Globus pallidus (tissue), 1 donor: Measurements from ENCODE around the gene TRIM68.
A peak's percentile ranks its signal among the peaks of the same experiment; 100 is the strongest.

Experiments
- DNase-seq: peaks from one replicate; pipeline ENCODE4 v3.0.0-alpha.2; 2015; ENCODE audit warnings: low spot score

TRIM68 gene, protein sequence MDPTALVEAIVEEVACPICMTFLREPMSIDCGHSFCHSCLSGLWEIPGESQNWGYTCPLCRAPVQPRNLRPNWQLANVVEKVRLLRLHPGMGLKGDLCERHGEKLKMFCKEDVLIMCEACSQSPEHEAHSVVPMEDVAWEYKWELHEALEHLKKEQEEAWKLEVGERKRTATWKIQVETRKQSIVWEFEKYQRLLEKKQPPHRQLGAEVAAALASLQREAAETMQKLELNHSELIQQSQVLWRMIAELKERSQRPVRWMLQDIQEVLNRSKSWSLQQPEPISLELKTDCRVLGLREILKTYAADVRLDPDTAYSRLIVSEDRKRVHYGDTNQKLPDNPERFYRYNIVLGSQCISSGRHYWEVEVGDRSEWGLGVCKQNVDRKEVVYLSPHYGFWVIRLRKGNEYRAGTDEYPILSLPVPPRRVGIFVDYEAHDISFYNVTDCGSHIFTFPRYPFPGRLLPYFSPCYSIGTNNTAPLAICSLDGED

DNA sequence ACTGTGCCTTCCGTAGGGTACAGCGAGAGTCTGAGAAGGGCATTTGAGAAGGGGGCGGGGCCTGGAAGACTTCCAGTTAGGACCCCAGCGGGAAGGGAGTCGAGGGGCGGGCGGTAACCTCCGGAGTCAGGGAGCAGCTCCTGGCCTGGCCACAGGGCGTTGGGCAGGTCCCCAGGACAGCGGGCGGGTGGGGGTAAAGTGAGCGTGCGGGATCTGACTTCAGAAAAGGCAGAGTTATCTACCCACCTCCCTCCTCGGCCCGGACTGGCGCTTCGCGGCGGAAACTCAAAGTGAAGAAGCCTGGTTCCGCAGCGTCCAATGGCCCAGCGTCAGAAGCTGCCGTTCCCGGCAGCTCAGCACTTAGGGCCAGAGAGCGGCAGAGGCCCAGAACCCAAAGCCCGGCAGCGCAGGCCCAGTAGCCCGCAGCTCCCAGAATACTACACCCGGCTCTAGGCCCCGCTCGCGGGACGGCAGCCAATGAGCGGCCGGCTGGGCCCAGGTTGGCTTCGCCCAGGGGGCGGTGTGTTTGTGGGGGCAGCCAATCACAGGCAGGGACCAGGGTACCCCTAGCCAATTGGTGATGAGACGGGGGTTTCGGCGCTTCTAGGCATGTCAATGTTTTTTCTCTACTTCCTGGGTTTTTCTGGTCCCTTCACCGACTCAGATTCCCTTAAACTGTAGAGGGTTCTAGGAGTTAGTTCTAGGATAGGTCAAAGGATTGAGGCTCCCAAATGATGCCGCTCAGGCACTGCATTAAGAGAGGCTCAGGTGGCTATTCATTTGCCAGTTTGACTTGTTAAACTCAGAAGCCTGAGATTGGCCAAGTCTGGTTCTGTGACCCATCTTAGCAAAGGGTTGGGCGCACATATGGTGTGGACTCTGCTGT lies at the start of gene TRIM68:
TSS of gene TRIM68 (minus strand) at position 451 of the 886 bp plus-strand sequence. CDS start 2,727 bp downstream, outside the sequence.
- peak; percentile 97 for DNase-seq

DNA sequence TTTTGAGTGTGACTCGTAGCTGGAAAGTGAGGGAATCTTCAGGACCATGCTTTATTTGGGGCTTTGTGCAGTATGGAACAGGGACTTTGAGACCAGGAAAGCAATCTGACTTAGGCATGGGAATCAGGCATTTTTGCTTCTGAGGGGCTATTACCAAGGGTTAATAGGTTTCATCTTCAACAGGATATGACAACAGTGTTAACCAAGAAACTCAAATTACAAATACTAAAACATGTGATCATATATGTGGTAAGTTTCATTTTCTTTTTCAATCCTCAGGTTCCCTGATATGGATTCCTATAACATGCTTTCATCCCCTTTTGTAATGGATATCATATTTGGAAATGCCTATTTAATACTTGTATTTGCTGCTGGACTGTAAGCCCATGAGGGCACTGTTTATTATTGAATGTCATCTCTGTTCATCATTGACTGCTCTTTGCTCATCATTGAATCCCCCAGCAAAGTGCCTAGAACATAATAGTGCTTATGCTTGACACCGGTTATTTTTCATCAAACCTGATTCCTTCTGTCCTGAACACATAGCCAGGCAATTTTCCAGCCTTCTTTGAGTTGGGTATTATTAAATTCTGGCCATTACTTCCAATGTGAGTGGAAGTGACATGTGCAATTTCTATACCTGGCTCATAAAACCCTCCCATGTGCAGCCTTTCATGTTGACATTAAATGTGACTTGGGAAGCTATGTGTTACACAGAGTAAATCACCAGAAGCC lies 46.8 kb upstream of the TRIM68 start:
- no peak for DNase-seq

DNA sequence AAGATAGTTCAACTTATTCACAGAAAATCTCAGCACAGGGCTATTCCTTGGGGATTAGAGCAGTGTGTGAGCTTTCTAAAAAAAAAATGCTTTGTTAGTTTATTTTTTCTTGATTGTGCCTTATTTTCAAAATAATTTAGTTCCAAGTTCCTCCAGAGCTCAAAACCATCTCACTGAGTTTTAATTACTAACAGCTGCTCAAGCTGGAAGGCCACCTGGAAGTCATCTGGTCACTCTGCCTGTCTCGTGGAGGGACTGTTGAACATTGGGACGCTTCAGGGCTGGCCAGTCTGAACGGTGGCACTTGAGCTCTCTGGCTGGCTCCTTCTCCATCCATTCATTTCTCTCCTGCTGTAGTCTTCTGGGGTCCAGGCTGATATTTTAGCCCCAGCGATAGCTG lies 39.7 kb upstream of the TRIM68 start:
- DNase-seq, result no peak

DNA sequence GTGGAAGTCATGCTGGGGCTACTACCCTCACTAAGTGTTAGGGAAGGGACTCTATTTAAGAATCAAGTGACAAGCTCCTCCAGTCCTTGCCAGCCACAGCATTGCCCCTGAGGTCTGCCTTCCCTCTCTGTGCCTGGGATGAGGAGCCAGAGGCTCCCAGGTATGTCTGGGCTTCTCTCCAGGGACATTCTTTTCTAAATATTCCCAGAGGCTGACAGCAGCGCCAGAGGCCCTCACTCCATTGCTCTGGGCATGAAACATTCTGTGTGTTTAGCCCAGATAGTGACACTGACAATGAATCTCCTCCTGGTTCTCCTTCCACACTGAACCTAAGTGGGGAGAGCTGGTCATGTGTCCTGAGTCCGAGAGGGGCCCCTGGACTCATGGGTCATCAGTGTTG lies 37.9 kb upstream of the TRIM68 start:
- DNase-seq, result no peak

DNA sequence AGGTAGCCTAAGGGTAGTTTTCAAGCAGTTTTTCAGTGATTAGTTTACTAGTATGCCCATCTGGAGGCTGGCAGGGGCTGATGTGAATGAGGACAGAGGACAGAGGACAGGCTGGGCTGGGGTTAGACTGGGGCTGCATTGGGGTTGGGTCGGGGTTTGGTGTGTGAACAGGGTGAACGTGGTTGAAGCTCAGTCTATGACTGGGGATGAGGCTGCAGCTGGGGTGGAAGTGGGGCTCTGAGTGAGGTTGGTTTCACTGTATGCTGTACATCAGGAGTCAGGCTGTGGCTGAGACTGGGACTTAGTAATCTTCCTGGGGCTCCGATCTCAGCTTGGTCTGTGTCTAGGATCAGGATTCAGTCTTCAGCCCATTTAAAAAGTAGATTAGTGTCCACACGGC lies 36.2 kb upstream of the TRIM68 start:
- DNase-seq, result no peak

DNA sequence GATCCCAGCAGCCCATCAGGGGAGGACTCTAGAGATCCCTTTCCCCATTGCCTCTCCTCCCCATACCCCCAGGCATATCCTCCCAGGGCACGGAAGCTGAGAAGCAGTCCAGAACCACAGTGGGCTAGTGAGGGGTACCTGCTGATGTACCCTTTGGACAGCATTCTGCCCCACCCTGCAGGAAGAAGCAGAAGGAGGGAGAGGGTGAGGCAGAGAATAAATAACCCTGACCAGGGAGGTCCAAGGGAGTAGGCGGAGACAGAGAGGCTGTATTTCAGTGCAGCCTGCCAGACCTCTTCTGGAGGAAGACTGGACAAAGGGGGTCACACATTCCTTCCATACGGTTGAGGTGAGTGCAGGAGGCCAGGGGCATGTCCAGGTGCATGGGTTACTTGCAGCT lies 35.7 kb upstream of the TRIM68 start, which contains the start of gene OR51E1:
TSS of gene OR51E1 (plus strand) at position 301 of the 400 bp plus-strand sequence. CDS start 8,545 bp downstream, outside the sequence.
- no peak for DNase-seq

DNA sequence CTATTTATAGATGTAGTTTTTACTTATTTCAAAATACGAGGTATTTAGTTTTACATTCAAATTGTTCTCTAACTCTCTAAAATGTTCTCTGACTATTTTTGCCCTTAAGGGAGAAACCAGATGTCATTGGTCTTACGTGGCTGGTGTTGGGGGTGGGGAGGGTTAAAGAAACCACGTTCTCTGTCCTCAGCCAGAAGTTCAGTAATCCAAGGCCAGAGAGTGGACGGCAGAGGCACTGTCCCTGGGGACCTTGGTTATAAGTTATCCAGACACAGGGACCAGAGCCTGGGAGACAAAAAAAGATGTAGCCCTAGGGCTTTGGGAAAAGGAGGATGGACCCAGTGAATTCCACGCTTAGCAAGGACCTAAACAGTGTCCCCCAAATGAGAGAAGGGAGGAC lies 35.0 kb upstream of the TRIM68 start:
- no peak for DNase-seq

DNA sequence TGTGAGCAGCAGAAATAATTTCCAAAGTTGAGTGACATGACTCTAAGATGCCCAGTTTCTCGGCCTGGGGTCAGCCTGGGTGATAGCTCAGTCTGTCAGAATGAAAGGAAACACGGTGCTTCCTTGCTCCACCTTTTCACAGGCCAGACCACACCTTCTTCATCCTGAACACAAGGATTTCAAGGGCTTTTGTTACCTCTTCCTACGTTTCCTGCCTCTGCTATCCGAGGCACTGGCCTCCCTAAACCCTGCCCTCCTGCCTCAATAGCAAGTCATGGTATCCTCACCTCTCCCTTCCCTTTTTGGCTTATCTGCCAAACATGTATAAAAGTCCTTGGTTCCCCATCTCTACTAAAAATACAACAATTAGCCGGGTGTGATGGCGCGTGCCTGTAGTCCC lies 34.0 kb upstream of the TRIM68 start:
- DNase-seq, result no peak

DNA sequence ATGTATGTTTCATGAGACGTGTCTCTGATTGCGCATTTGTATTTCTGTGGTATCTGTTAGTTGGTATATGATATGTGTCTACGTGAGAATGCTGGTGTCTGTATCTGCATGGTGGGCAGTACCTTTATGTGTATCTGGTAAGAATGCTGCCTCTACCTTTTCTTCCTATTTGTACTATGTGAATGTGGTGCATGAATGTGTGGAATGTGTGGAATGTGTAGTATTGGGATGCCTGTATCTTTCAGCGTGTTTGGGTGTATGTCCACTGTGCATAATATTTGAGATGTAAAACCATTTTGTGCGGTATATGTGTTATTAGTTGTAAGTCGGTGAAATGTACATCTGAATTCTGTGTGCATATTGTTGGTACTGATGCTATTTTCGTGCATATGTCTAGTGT lies 33.5 kb upstream of the TRIM68 start:
- no peak for DNase-seq

DNA sequence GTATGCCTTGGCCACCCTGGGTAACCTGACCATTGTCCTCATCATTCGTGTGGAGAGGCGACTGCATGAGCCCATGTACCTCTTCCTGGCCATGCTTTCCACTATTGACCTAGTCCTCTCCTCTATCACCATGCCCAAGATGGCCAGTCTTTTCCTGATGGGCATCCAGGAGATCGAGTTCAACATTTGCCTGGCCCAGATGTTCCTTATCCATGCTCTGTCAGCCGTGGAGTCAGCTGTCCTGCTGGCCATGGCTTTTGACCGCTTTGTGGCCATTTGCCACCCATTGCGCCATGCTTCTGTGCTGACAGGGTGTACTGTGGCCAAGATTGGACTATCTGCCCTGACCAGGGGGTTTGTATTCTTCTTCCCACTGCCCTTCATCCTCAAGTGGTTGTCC lies 31.9 kb upstream of the TRIM68 start:
- no peak for DNase-seq

DNA sequence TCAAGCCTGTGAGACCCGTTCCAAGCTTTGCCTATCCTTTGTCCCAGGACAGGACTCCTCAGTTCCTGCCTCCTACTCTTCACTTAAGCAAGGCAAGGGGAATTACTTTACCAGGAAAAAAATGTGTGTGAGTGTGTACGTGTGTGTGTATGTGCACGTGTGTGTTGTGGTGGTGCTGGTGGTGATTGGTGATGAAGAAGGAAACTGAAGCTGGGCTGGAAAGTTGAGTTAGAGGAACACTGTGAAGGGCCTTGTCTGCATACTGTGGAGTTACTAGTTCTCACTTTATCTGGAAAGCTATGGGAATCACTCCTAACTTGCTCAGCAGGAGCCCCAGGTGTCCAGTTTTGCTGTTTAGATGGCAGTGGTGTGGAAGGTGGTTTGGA lies 29.6 kb upstream of the TRIM68 start:
- no peak for DNase-seq

DNA sequence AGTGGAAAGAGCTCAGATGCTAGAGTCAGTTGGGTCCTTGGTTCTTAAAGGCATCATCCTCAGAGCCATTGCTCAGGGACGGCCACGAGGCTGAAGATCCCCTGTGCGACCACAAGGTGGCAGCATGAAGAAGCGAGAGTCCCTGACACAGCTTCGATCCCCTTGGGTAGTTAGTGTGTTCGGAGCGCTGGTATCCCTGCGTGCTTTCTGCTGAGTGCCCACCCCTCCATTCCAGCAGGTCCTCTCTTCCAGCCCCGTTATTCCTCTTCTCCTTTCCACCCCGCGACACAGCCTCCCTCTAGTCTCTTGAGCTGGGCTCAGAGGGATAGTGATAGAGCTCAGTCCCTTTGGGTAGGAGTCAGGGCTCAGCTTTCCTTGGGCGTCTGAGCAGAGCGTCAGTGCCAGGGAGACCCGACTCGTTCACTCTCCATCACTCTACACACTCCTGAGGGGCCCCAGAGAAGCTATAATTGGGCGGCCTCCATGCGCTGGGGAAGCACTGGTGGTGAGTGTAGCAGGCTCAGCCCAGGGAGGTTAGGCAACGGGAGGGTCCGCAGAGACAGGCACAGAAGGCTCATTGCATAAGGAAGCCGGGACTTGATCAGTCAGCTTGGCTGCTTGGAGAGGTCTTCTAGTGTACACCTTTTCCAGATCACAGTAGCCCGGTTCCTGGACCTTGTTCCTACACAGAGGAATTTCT lies 29.1 kb upstream of the TRIM68 start, which contains the start of gene OR51D1:
TSS of gene OR51D1 (plus strand) at position 516 of the 700 bp plus-strand sequence. CDS start 2,314 bp downstream, outside the sequence.
- DNase-seq, result peak; percentile 38

DNA sequence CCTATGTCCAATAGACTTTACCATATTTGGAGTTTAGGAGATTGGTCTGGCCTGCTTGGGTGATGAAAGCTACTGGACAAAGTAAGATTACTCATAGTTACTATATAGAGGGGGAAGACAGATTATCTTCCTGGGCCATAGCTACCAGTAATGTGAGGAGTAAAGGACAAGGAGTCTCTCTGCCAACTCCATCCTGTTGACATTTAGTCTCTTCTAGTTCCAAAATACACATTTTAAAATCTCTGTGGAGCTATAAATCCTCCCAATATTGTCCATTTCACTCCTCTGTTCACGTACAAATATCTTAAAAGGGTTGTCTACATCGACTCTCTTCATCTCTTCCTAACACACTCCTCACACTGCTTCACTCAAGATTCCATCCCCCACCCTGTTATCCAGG lies 28.1 kb upstream of the TRIM68 start:
- DNase-seq, result no peak

DNA sequence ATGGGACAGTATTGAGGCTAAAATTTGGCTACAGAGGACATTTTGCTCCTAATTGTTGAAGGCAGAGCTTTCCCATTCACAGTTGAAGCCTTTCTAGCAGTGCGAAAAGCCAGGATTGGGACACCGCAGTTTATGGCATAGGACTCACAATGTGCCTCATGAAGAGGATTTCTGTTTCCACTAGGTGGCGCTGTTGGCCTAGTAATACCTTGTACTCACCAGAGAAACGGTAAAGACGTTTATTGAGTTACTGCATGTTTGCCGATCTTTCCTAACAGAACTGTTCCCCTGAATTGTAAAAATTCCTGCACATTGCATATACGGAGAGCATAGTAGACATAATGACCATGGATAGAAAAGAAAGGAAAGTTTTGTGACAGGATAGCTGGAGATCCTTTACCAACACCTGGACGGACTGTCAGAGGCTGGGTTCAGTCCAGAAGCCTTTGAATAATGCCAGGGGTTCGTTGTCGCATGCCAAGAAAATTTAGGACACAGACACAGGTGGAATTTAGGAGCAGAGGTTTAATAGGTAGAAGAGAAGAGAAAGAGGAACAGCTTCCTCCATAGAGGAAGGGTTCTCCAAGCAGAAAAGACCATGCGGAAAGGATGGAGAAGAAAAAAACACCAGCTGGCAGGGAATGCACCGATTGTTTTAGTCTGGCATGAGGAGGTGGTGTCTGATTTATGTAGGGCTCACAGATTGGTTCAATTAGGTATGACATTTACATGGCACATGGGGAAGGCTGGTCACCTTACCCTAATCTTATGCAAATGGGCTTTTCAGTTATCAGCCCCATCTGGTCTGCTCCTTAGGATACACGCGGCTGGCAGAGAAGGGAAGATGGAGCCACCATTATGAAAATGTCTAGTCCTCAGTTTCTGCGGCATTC lies 18.4 kb upstream of the TRIM68 start:
- DNase-seq, result no peak

DNA sequence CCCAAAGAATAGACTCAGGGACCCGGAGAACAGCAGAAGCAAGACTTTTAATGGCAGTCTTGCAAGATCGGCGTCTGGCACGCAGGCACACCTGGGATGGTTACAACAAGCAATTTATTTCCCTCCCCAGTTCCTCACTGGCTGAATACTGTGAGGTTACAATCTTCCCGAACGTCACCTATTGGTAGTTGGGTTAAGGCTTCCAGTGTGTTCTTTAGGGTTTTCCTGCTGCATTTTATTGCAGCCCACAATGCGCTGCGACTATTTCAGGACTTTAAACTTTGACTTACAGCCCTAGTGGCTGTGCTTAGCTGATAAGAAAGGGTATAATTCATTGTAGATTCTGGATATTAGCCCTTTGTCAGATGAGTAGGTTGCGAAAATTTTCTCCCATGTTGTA lies 11.5 kb upstream of the TRIM68 start:
- DNase-seq, result no peak

DNA sequence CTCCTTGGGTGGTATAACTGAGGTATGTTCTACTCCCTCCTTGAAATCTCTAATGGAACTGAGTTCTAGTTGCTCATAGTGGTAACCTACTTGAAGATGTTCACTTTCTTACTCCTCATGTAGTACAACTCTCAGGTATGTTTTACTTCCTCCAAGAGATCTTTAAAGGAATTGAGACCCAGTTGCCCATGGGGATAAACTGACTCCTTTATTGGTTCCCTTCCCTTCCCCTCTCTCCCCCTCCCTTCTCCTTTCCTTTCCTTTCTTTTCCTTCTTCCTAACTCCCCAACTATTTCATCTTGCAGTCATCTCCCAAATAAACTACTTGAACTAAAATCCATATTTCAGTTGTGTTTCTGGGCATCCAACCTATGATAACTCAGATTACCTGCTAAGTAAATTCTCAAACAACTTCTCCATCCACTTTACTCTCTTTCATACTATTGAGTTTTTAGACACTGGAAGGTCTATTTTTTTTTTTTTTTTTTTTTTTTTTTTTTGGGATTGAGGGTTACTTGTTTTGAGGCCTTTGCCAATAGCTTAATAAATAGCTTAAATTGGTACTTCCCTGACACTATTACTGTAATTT lies 7.9 kb upstream of the TRIM68 start:
- DNase-seq, result no peak

DNA sequence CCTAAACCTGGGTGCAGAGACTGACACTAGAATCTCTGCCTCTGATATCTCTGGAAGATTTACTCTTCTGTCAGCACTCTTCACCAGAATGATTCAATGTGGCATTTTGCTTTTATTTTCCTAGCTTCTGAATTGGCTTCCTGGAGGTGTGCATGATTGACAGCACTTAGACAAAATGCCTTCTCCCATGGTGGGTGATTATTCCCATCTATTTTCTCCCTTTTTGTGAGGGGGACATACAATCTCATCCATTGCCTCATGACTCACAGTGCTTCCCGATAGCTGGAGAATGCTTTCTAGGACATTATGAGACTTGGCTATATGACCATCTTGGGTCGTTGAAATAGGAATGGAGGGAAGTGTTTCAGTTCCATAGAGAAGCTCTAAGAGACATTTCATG lies 4.0 kb upstream of the TRIM68 start:
- DNase-seq, result no peak

DNA sequence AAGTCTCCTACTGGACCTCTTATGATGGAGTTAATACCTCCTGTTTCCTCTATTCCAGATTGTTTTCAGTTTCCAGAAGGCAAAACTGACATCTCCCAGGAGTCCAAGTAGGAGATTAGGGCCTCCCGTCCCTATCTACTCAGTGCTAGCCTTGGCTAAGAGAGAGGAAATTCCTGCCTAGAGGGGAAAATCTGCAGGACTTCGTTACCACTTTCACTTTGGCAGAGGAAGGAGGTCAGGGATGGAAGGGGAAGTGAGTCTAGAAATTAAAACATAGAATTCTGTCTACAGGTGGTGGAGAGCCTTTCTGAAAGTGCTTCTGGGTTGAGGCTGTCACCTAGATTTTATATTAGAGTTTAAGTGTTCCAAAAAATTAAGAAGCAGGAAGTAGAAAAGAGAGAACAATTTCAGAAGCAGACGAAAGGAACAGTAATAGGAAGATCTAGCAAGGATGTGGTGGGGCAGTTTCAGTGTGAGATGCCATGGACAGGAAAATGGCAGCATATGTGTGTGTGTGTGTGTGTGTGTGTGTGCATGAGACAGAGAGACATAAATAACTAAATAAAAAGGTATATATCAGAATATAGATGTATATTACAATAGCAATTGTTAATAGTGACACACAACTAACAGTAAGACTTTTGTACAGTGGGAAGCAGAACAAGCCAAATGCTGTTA lies 2.4 kb upstream of the TRIM68 start:
- no peak for DNase-seq

DNA sequence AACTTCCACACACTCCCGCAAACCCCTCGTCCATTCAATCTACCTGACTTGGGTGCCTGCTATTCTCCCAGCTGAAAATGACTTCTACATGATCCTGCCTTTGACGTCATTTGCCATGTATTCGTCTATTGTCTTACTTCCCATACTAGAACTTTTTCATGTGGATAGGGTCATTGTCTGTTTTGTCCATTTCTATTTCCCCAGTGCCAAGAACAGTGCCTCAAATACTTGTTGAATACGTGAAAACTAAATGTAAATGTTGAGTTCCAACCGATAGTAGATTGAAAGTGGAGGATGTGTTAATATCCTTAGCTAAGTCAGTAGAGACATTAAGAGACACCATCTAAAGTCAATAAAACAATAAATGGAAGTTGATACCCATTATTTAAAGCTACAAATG lies 935 bp downstream of the TRIM68 start:
- DNase-seq, result peak; percentile 23
